HG03066 (cell line): ENCODE data around the gene FIZ1.
A peak's percentile ranks its signal among the peaks of the same experiment; 100 is the strongest.
"Not testable (repeated sequence)": the region's sequence is repeated elsewhere in the genome, so short reads cannot be mapped to it uniquely, and the experiment has no call there.

Experiments
- ATAC-seq: cut with Tn5 transposase; IDR thresholded peaks from one replicate; pipeline ENCODE4 v1.9.1; 2021; ENCODE audit warnings: low read depth; ENCODE audit not compliant: unreplicated experiment

FIZ1 gene

GRCh38 chr19:55596304-55596703 is 3.0 kb downstream of the FIZ1 start:
- no peak for ATAC-seq

GRCh38 chr19:55594996-55595545 is 4.2 kb downstream of the FIZ1 start:
- ATAC-seq = no peak

- ATAC-seq = no peak
Measured at GRCh38 chr19:55593096-55593772, 6.1 kb downstream of the FIZ1 start.

- no peak for ATAC-seq
Measured at GRCh38 chr19:55592391-55593090, 6.8 kb downstream of the FIZ1 start.

GRCh38 chr19:55591555-55591954 is 7.8 kb downstream of the FIZ1 start:
- ATAC-seq = no peak

GRCh38 chr19:55590617-55591016 is 8.7 kb downstream of the FIZ1 start:
- no peak for ATAC-seq

- ATAC-seq = no peak
Measured at GRCh38 chr19:55590109-55590508, 9.2 kb downstream of the FIZ1 start.

- no peak for ATAC-seq
Measured at GRCh38 chr19:55588738-55589137, 10.6 kb downstream of the FIZ1 start.

GRCh38 chr19:55586976-55587668 is 12.2 kb downstream of the FIZ1 start:
- peak; percentile 68 for ATAC-seq

GRCh38 chr19:55585658-55586339 is 13.5 kb downstream of the FIZ1 start:
- ATAC-seq = no peak

GRCh38 chr19:55584871-55585270 is 14.4 kb downstream of the FIZ1 start:
- no peak for ATAC-seq

- not testable (repeated sequence) for ATAC-seq
Measured at GRCh38 chr19:55583897-55584296, 15.4 kb downstream of the FIZ1 start.

- not testable (repeated sequence) for ATAC-seq
Measured at GRCh38 chr19:55582284-55582683, 17.0 kb downstream of the FIZ1 start.

- ATAC-seq = no peak
Measured at GRCh38 chr19:55581823-55582223, 17.5 kb downstream of the FIZ1 start.

- ATAC-seq = no peak
Measured at GRCh38 chr19:55581145-55581822, 18.0 kb downstream of the FIZ1 start.

GRCh38 chr19:55580628-55581144 is 18.6 kb downstream of the FIZ1 start, which contains the start of gene ZNF579:
ZNF579 (minus strand) TSS chr19:55580848; CDS start chr19:55579639, 1,209 bp downstream.
- ATAC-seq = no peak

GRCh38 chr19:55579766-55580621 is 19.3 kb downstream of the FIZ1 start:
- ATAC-seq = no peak

GRCh38 chr19:55578761-55579747 is 20.3 kb downstream of the FIZ1 start:
- ATAC-seq = no peak
